LHCN-M2 (cell line): ENCODE results near the gene SEMA5B. TPM values are rescaled to one million over a fixed set of nuclear protein-coding genes. Genes with fewer than 3 reads are reported as not detected.
A peak's percentile ranks its signal among the peaks of the same experiment; 100 is the strongest.

Source experiments
- DNase-seq: peaks from one replicate; pipeline ENCODE4 v3.0.0-alpha.2; 2012; ENCODE audit warnings: low read depth
- total RNA-seq: library from RNA; depleted of rRNA; stranded (reverse); fragments of >200 nt; gene quantifications from 2 replicates; pipeline ENCODE4 v1.2.3, GENCODE V29; 2014

Gene SEMA5B
- total RNA-seq, 1 experiment from 2014 or later, result 0.06 TPM

GRCh38 chr3:122975163-122975923, 52.2 kb downstream of the SEMA5B start:
- no peak for DNase-seq

- peak; percentile 34 for DNase-seq
These were observed 52.8 kb downstream of the SEMA5B start for GRCh38 chr3:122974764-122975162.

GRCh38 chr3:122973893-122974615, 53.5 kb downstream of the SEMA5B start:
- DNase-seq, result no peak

GRCh38 chr3:122972141-122972540, 55.4 kb downstream of the SEMA5B start:
- no peak for DNase-seq

GRCh38 chr3:122969585-122970469, 57.7 kb downstream of the SEMA5B start:
- DNase-seq, result peak; percentile 46

- DNase-seq, result no peak
These were observed 59.8 kb downstream of the SEMA5B start for GRCh38 chr3:122967765-122968164.

- DNase-seq, result no peak
These were observed 60.2 kb downstream of the SEMA5B start for GRCh38 chr3:122967356-122967755.

- no peak for DNase-seq
These were observed 61.5 kb downstream of the SEMA5B start for GRCh38 chr3:122966045-122966444.

GRCh38 chr3:122964811-122965210, 62.8 kb downstream of the SEMA5B start:
- no peak for DNase-seq

- no peak for DNase-seq
These were observed 65.4 kb downstream of the SEMA5B start for GRCh38 chr3:122962149-122962548.

GRCh38 chr3:122961146-122961545, 66.4 kb downstream of the SEMA5B start:
- peak; percentile 50 for DNase-seq

GRCh38 chr3:122960652-122961051, 66.9 kb downstream of the SEMA5B start:
- DNase-seq, result no peak

- no peak for DNase-seq
These were observed 68.2 kb downstream of the SEMA5B start for GRCh38 chr3:122959339-122959738.

GRCh38 chr3:122957707-122958689, 69.6 kb downstream of the SEMA5B start:
- DNase-seq, result no peak

GRCh38 chr3:122956693-122957455, 70.7 kb downstream of the SEMA5B start:
- DNase-seq, result no peak

GRCh38 chr3:122955916-122956692, 71.5 kb downstream of the SEMA5B start:
- DNase-seq, result no peak

GRCh38 chr3:122952520-122952919, 75.0 kb downstream of the SEMA5B start:
- DNase-seq, result no peak

GRCh38 chr3:122948408-122948807, 79.2 kb downstream of the SEMA5B start:
- DNase-seq, result no peak

GRCh38 chr3:122947738-122948137, 79.8 kb downstream of the SEMA5B start:
- DNase-seq, result no peak
